ENCODE measurements around the gene RSRP1.
"Not testable (repeated sequence)": the region's sequence is repeated elsewhere in the genome, so short reads cannot be mapped to it uniquely, and the experiment has no call there.

The RSRP1 gene

GRCh38 chr1:25257196-25257595, 9.9 kb upstream of the RSRP1 start:
- no peak for DNase-seq (ENCODE audit: low read depth in 2 of 2)

GRCh38 chr1:25256578-25256965, 9.3 kb upstream of the RSRP1 start:
- DNase-seq (ENCODE audit: low read depth in 2 of 2) = no peak

- DNase-seq (ENCODE audit: low read depth in 2 of 2) = no peak
Measured at GRCh38 chr1:25255706-25256577, 8.7 kb upstream of the RSRP1 start.

GRCh38 chr1:25253911-25254310, 6.7 kb upstream of the RSRP1 start:
- DNase-seq (ENCODE audit: low read depth in 2 of 2) = no peak

- DNase-seq (ENCODE audit: low read depth in 2 of 2) = no peak
Measured at GRCh38 chr1:25247829-25248754, 838 bp upstream of the RSRP1 start.

GRCh38 chr1:25246600-25247023, 642 bp downstream of the RSRP1 start:
- DNase-seq (ENCODE audit: low read depth in 2 of 2) = no peak

- DNase-seq (ENCODE audit: low read depth in 2 of 2) = no peak
Measured at GRCh38 chr1:25245809-25246599, 1.2 kb downstream of the RSRP1 start.

GRCh38 chr1:25245393-25245792, 1.9 kb downstream of the RSRP1 start:
- no peak for DNase-seq (ENCODE audit: low read depth in 2 of 2)

GRCh38 chr1:25243907-25244306, 3.3 kb downstream of the RSRP1 start:
- DNase-seq (ENCODE audit: low read depth in 2 of 2) = no peak

- peak; percentile 62 to 79 for DNase-seq (ENCODE audit: low read depth in 2 of 2)
Measured at GRCh38 chr1:25239681-25240541, 7.3 kb downstream of the RSRP1 start.

GRCh38 chr1:25238046-25238445, 9.2 kb downstream of the RSRP1 start:
- DNase-seq (ENCODE audit: low read depth in 2 of 2) = no peak

GRCh38 chr1:25236261-25236660, 11.0 kb downstream of the RSRP1 start:
- DNase-seq (ENCODE audit: low read depth in 2 of 2) = not testable (repeated sequence)

- DNase-seq (ENCODE audit: low read depth in 2 of 2) = not testable (repeated sequence)
Measured at GRCh38 chr1:25235411-25235810, 11.8 kb downstream of the RSRP1 start.

GRCh38 chr1:25232866-25233784, 14.1 kb downstream of the RSRP1 start:
- no peak for DNase-seq (ENCODE audit: low read depth in 2 of 2)

- DNase-seq (ENCODE audit: low read depth in 2 of 2) = peak; percentile 78 to 79
Measured at GRCh38 chr1:25232027-25232865, 15.0 kb downstream of the RSRP1 start, which contains the start of gene SYF2. Gene SYF2, minus strand, starts transcription at chr1:25232502. Its CDS starts 35 bp downstream, at chr1:25232467.

GRCh38 chr1:25223471-25223870, 23.8 kb downstream of the RSRP1 start:
- no peak for DNase-seq (ENCODE audit: low read depth in 2 of 2)

GRCh38 chr1:25222606-25223005, 24.6 kb downstream of the RSRP1 start:
- DNase-seq (ENCODE audit: low read depth in 2 of 2) = no peak

GRCh38 chr1:25220666-25221065, 26.6 kb downstream of the RSRP1 start:
- no peak for DNase-seq (ENCODE audit: low read depth in 2 of 2)

Measured in stimulated activated CD4-positive, alpha-beta T cell treated with anti-CD3 and anti-CD28 coated beads, Interleukin-1b, Interleukin-23, amount 100 ng/mL, for 4 hours (primary cell).